NCI-H2196 treated with DMSO at 0.1 percent for 48 hours (cell line): ENCODE measurements around the gene RASA4B.
"Not testable (repeated sequence)": the region's sequence is repeated elsewhere in the genome, so short reads cannot be mapped to it uniquely, and the experiment has no call there.

Experiments
- DNase-seq: peaks from one replicate; lab custom pipeline; 2025; ENCODE audit not compliant: unreplicated experiment; lab: John Stamatoyannopoulos, UW

The RASA4B gene

GRCh38 chr7:102474116-102474515 lies 43.5 kb downstream of the RASA4B start:
- not testable (repeated sequence) for DNase-seq

- no peak for DNase-seq
Measured at GRCh38 chr7:102473271-102473991, 44.1 kb downstream of the RASA4B start.

- DNase-seq: no peak
Measured at GRCh38 chr7:102472126-102473041, 45.2 kb downstream of the RASA4B start.

GRCh38 chr7:102471791-102472125 lies 45.8 kb downstream of the RASA4B start:
- DNase-seq: no peak

- DNase-seq: no peak
Measured at GRCh38 chr7:102469972-102470825, 47.4 kb downstream of the RASA4B start.

- DNase-seq: no peak
Measured at GRCh38 chr7:102469351-102469971, 48.1 kb downstream of the RASA4B start.

- DNase-seq: no peak
Measured at GRCh38 chr7:102468478-102469350, 48.9 kb downstream of the RASA4B start.

GRCh38 chr7:102467581-102468477 lies 49.7 kb downstream of the RASA4B start:
- DNase-seq: no peak

- DNase-seq: no peak
Measured at GRCh38 chr7:102466097-102466496, 51.5 kb downstream of the RASA4B start.

- DNase-seq: peak; percentile 82
Measured at GRCh38 chr7:102464577-102465280, 52.8 kb downstream of the RASA4B start, which contains the start of the genes ALKBH4 and LRWD1. ALKBH4 (minus strand) TSS chr7:102464863; CDS start chr7:102464836, 27 bp downstream. LRWD1 (plus strand) TSS chr7:102464984; CDS start chr7:102465081, 97 bp downstream.

- no peak for DNase-seq
Measured at GRCh38 chr7:102463841-102464576, 53.6 kb downstream of the RASA4B start.

- DNase-seq: no peak
Measured at GRCh38 chr7:102460467-102460866, 57.1 kb downstream of the RASA4B start.

- no peak for DNase-seq
Measured at GRCh38 chr7:102459221-102459844, 58.2 kb downstream of the RASA4B start.

- DNase-seq: no peak
Measured at GRCh38 chr7:102457352-102457924, 60.1 kb downstream of the RASA4B start.

- no peak for DNase-seq
Measured at GRCh38 chr7:102456327-102456726, 61.2 kb downstream of the RASA4B start.

GRCh38 chr7:102455596-102455995 lies 62.0 kb downstream of the RASA4B start:
- DNase-seq: no peak

GRCh38 chr7:102454932-102455331 lies 62.6 kb downstream of the RASA4B start:
- not testable (repeated sequence) for DNase-seq
